ENCODE measurements around the gene RSPH6A. TPM values are rescaled to one million over a fixed set of nuclear protein-coding genes. Genes with fewer than 3 reads are reported as not detected.
A peak's percentile ranks its signal among the peaks of the same experiment; 100 is the strongest.
"Not testable (repeated sequence)": the region's sequence is repeated elsewhere in the genome, so short reads cannot be mapped to it uniquely, and the experiment has no call there.

Gene RSPH6A
- total and polyA plus RNA-seq, 2 of the 13 experiments (the other 11 are each of a cell fraction or from before 2014, with no cell fraction given): 0.07 TPM; not detected in 1

GRCh38 chr19:45800070-45800553 is 15.0 kb downstream of the RSPH6A start:
- intact Hi-C loops (cut with micrococcal nuclease; ENCODE audit: unreplicated experiment): no loop called here
- BruUV-seq (replicated peaks): no TSS peak
- CTCF ChIA-PET (ENCODE audit: low intra/inter-chr PET ratio, low total read pairs): interaction anchor here (1.5 kb wide), 1 partner anchor 30 kb away, joined by 17 read pairs; the partner anchor contains the start of gene SIX5
- FAIRE-seq: no peak
- no peak overlapping the region for H3K9ac ChIP-seq (ENCODE audit: insufficient read depth, low read depth, low read length)
- in situ Hi-C loops (cut with HindIII; ENCODE audit: extremely low pct_ligation_motif_present, low pct_unique_long_range_greater_than_20kb): no loop called here
- H3K4me2 ChIP-seq (ENCODE audit: low read depth, low read length): no peak overlapping the region
- ATAC-seq: no peak
- DNase-seq (ENCODE audit: low spot score): no peak
- POLR2A ChIA-PET: interaction anchor here (0.9 to 1.2 kb wide), 2 partner anchors 63 to 103 kb away, joined by 3 to 4 read pairs; partner anchors contain the start of genes MYPOP and SYMPK
- H3K27me3 ChIP-seq (ENCODE audit: control insufficient read depth in 1 of 2, insufficient read depth in 2 of 2, low read length in 2 of 2): peaks cover 1 to 19% of the 10 kb centered on the region in 2 experiments; a peak in 2 of 5 replicates
- peaks cover 26% of the 10 kb centered on the region for H3K4me1 ChIP-seq (ENCODE audit: insufficient read depth, low read length)
- H3K79me2 ChIP-seq (ENCODE audit: insufficient read depth, low read length): no peaks in the 10 kb centered on the region
- no peak overlapping the region for H3K4me3 ChIP-seq (replicated peaks in 1 of 3; ENCODE audit: insufficient read depth in 1 of 3, low read depth in 2 of 3, low read length in 3 of 3)
- H3K27ac ChIP-seq (ENCODE audit: extremely low read length, insufficient read depth, low read length): no peak overlapping the region
- no peaks in the 10 kb centered on the region for H3K9me3 ChIP-seq (ENCODE audit: low read length)
- H3K36me3 ChIP-seq (replicated peaks in 1 of 2; ENCODE audit: control insufficient read depth in 1 of 2, insufficient read depth in 2 of 2, low read length in 2 of 2): no peaks in the 10 kb centered on the region
- no peak overlapping the region for H2AFZ ChIP-seq (ENCODE audit: low read length)
- no peak for TF ChIP-seq PLSCR1 (CRISPR knock-in tag; IDR thresholded peaks at IDR 0.05; ENCODE audit: borderline replicate concordance)
- no peak for TF ChIP-seq NKX3-1 (CRISPR knock-in tag; IDR thresholded peaks at IDR 0.05)
- no peak for TF ChIP-seq ZFP41 (CRISPR knock-in tag; IDR thresholded peaks at IDR 0.05; ENCODE audit: borderline replicate concordance)
- TF ChIP-seq ZFYVE20 (CRISPR knock-in tag; IDR thresholded peaks at IDR 0.05; ENCODE audit: borderline replicate concordance, low read depth): no peak
- 11% methylated on average over 3 of the region's 8 CpGs for WGBS (ENCODE audit: low lambda C conversion rate)
- H4K20me1 ChIP-seq (ENCODE audit: insufficient read depth, low read length): no peaks in the 10 kb centered on the region

GRCh38 chr19:45799541-45799940 is 15.6 kb downstream of the RSPH6A start:
- peak overlapping the region; percentile 59; the same call in 1 of the 2 replicates for H3K4me2 ChIP-seq (ENCODE audit: low read depth, low read length)
- peaks cover 1 to 19% of the 10 kb centered on the region in 2 experiments; a peak in 2 of 5 replicates for H3K27me3 ChIP-seq (ENCODE audit: control insufficient read depth in 1 of 2, insufficient read depth in 2 of 2, low read length in 2 of 2)
- BruUV-seq (replicated peaks); H3K27ac ChIP-seq (ENCODE audit: extremely low read length, insufficient read depth, low read length); H3K79me2 ChIP-seq (ENCODE audit: insufficient read depth, low read length); H3K9ac ChIP-seq (ENCODE audit: insufficient read depth, low read depth, low read length); H2AFZ ChIP-seq (ENCODE audit: low read length); FAIRE-seq; H3K9me3 ChIP-seq (ENCODE audit: low read length); in situ Hi-C loops (cut with HindIII; ENCODE audit: extremely low pct_ligation_motif_present, low pct_unique_long_range_greater_than_20kb); H4K20me1 ChIP-seq (ENCODE audit: insufficient read depth, low read length); H3K36me3 ChIP-seq (replicated peaks in 1 of 2; ENCODE audit: control insufficient read depth in 1 of 2, insufficient read depth in 2 of 2, low read length in 2 of 2); H3K4me3 ChIP-seq (replicated peaks in 1 of 3; ENCODE audit: insufficient read depth in 1 of 3, low read depth in 2 of 3, low read length in 3 of 3); DNase-seq (ENCODE audit: low spot score): not testable (repeated sequence)
- ChIA-PET POLR2A (interaction anchor here (0.9 to 1.3 kb wide), 6 partner anchors 25 to 103 kb away, joined by 3 to 15 read pairs (median 4); partner anchors contain the start of genes MYPOP, SIX5 and SYMPK), CTCF (ENCODE audit: low intra/inter-chr PET ratio, low total read pairs) (interaction anchor here (1.5 kb wide), 1 partner anchor 29 kb away, joined by 17 read pairs; the partner anchor contains the start of gene SIX5)
- WGBS (ENCODE audit: low lambda C conversion rate): 53% methylated on average over 5 of the region's 5 CpGs
- intact Hi-C loops (cut with micrococcal nuclease; ENCODE audit: unreplicated experiment): loop anchor here (1.0 kb wide), 1 partner anchor 29 kb away; no protein-coding TSS in a partner anchor
- TF ChIP-seq ZNF263 (CRISPR knock-in tag; IDR thresholded peaks at IDR 0.05): 0 out of 2 replicates have a peak, but pooled peaks have one; percentile 1
- ATAC-seq: peak; percentile 13; the same call in 1 of the 3 replicates
- peaks cover 26% of the 10 kb centered on the region for H3K4me1 ChIP-seq (ENCODE audit: insufficient read depth, low read length)

Measured in HepG2 (cell line).